HEK293T (cell line): ENCODE measurements around the gene DCXR.

Experiments
- CTCF ChIA-PET: fragments of 350-600 bp; formaldehyde crosslinking; extraction: SDS; loops from one replicate; lab custom pipeline; 2021; ENCODE audit warnings: antibody characterized with exemption, inconsistent platforms; lab: Yijun Ruan, JAX
- POLR2A ChIA-PET: fragments of 350-600 bp; formaldehyde crosslinking; extraction: SDS; loops from one replicate; lab custom pipeline; 2020; ENCODE audit warnings: antibody characterized with exemption, inconsistent platforms; lab: Yijun Ruan, JAX
- DNase-seq: peaks from one replicate; pipeline ENCODE4 v3.0.0; 2012; ENCODE audit warnings: mixed read lengths; ENCODE audit errors: extremely low spot score
- ARNT ChIP-seq: fragments of 450-650 bp; IDR thresholded peaks from 2 replicates; pipeline ENCODE4 v1.6.1; 2017; ENCODE audit warnings: mild to moderate bottlenecking
- BHLHE40 ChIP-seq: fragments of 450-650 bp; IDR thresholded peaks from 2 replicates; pipeline ENCODE4 v1.6.1; 2016; ENCODE audit warnings: mild to moderate bottlenecking, moderate library complexity, borderline replicate concordance
- CTBP1 ChIP-seq: fragments of 450-650 bp; IDR thresholded peaks from 2 replicates; pipeline ENCODE4 v1.6.1; 2016; ENCODE audit warnings: borderline replicate concordance
- ELF4 ChIP-seq: fragments of 450-650 bp; IDR thresholded peaks from 2 replicates; pipeline ENCODE4 v1.6.1; 2017; ENCODE audit warnings: antibody characterized with exemption
- FOXA1 ChIP-seq: fragments of 450-650 bp; IDR thresholded peaks from 2 replicates; pipeline ENCODE4 v1.6.1; 2016; ENCODE audit warnings: mild to moderate bottlenecking
- FOXK2 ChIP-seq: fragments of 450-650 bp; IDR thresholded peaks from 2 replicates; pipeline ENCODE4 v1.6.1; 2016; ENCODE audit warnings: mild to moderate bottlenecking
- FOXM1 ChIP-seq: fragments of 450-650 bp; IDR thresholded peaks from 2 replicates; pipeline ENCODE4 v1.6.1; 2017; ENCODE audit warnings: mild to moderate bottlenecking, borderline replicate concordance
- HDGF ChIP-seq: fragments of 450-650 bp; IDR thresholded peaks from 2 replicates; pipeline ENCODE4 v1.6.1; 2017; ENCODE audit warnings: antibody characterized with exemption, borderline replicate concordance
- L3MBTL2 ChIP-seq: fragments of 450-650 bp; conservative IDR thresholded peaks from 2 replicates; pipeline ENCODE4 v1.6.1; 2016; ENCODE audit warnings: mild to moderate bottlenecking
- LEF1 ChIP-seq: fragments of 450-650 bp; IDR thresholded peaks from 2 replicates; pipeline ENCODE4 v1.6.1; 2017; ENCODE audit warnings: mild to moderate bottlenecking, borderline replicate concordance
- NFRKB ChIP-seq: fragments of 450-650 bp; IDR thresholded peaks from 2 replicates; pipeline ENCODE4 v1.6.1; 2016; ENCODE audit warnings: mild to moderate bottlenecking, moderate library complexity
- PKNOX1 ChIP-seq: fragments of 450-650 bp; IDR thresholded peaks from 2 replicates; pipeline ENCODE4 v1.6.1; 2016
- SP1 ChIP-seq: fragments of 450-650 bp; IDR thresholded peaks from 2 replicates; pipeline ENCODE4 v1.6.1; 2017
- SUZ12 ChIP-seq: fragments of 450-650 bp; IDR thresholded peaks from 2 replicates; pipeline ENCODE4 v1.6.1; 2016; ENCODE audit warnings: mild to moderate bottlenecking
- TARDBP ChIP-seq: fragments of 450-650 bp; IDR thresholded peaks from 2 replicates; pipeline ENCODE4 v1.6.1; 2016
- ZNF384 ChIP-seq: fragments of 450-650 bp; IDR thresholded peaks from 2 replicates; pipeline ENCODE4 v1.6.1; 2016

The DCXR gene

DNA sequence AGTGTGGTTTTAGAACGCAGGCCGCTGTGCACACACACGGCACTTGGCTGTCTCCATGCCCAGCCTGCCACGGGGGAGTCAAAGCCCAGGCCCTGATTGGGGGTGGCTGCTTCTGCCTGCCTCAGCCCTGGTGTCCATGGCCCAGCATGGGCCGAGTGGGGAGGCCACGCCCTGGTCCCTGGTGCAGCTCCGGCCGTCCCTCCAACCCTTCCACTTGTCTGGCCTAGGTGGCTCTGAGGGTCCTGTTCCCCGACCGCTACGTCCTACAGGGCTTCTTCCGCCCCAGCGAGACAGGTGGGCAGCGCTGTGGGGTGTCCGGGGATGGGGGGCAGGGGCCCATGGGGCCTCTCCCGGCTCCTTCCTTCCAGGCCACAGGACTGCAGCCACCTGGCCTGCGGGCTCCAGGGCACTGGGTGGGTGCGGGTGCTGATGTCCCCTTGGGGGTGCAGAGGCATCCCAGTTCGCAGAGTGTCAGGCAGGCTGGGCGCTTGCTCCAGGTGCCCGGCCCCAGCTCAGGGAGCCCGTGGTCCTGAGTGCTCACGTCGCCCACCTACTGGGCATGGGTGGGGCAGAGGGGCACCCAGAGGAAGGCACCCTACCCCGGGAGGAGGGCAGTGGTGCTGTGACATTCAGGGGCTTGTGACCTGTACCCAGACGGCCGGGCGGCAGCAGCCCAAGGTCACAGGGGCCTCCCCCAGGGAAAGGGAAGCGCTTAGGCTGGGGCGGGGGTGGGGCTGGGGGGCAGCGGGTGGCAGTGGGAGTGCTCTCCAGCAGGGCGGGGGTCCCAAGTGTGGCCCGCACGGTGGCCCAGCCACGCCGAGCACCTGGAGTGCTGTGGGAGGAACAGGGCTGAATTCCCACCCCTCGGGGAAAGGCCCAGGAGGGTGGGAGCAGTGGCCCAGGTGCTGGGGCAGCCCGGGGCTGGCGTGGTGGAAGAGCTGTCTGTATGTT lies 26.6 kb downstream of the DCXR start:
- no peak for TF ChIP-seq LEF1
- no peak for DNase-seq
- CTCF ChIA-PET: no interaction called here
- POLR2A ChIA-PET: interaction anchor here (1.3 kb wide), 1 partner anchor 12 kb away, joined by 4 read pairs; the partner anchor contains the start of genes CENPX and LRRC45

- POLR2A ChIA-PET: interaction anchor here (1.1 to 1.3 kb wide), 2 partner anchors 13 to 89 kb away, joined by 3 to 4 read pairs; partner anchors contain the start of genes CENPX and LRRC45
- TF ChIP-seq FOXM1 (no peak), SUZ12 (no peak), FOXA1 (no peak), ARNT (no peak), PKNOX1 (no peak), SP1 (no peak), ELF4 (no peak), BHLHE40 (no peak), CTBP1 (no peak), NFRKB (no peak)
- DNase-seq: no peak
- CTCF ChIA-PET: interaction anchor here (0.7 to 2.0 kb wide), 2 partner anchors 10 to 50 kb away, joined by 4 to 6 read pairs; no protein-coding TSS in a partner anchor
These were observed 28.1 kb downstream of the DCXR start for GRCh38 chr17:82009413-82009812.

DNA sequence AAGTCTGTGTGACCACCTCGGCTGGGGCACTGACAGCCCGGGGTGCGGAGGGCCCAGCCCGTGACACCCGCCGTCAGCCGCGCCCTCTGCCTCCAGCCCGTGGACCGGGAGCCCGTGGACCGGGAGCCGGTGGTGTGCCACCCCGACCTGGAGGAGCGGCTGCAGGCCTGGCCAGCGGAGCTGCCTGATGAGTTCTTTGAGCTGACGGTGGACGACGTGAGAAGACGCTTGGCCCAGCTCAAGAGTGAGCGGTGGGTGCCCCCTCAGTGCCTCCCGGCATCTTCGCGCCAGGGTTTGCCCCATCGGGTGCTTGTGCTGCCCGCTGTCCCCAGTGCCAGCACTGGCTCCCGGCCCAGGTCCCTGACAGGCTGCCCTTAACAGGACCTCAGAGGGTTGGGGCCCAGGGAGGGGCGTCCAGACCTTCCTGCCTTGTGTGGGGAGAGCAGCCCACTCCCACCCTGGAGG lies 28.5 kb downstream of the DCXR start:
- DNase-seq: no peak
- ChIA-PET CTCF (interaction anchor here (0.7 to 2.0 kb wide), 2 partner anchors 11 to 50 kb away, joined by 4 to 6 read pairs; no protein-coding TSS in a partner anchor), POLR2A (no interaction called here)
- TF ChIP-seq PKNOX1 (no peak), ELF4 (no peak), NFRKB (no peak), ARNT (no peak), FOXA1 (no peak), L3MBTL2 (no peak), SP1 (no peak), FOXK2 (no peak), BHLHE40 (no peak), FOXM1 (no peak), LEF1 (no peak), CTBP1 (no peak), HDGF (no peak), SUZ12 (no peak), ZNF384 (no peak), TARDBP (no peak)

DNA sequence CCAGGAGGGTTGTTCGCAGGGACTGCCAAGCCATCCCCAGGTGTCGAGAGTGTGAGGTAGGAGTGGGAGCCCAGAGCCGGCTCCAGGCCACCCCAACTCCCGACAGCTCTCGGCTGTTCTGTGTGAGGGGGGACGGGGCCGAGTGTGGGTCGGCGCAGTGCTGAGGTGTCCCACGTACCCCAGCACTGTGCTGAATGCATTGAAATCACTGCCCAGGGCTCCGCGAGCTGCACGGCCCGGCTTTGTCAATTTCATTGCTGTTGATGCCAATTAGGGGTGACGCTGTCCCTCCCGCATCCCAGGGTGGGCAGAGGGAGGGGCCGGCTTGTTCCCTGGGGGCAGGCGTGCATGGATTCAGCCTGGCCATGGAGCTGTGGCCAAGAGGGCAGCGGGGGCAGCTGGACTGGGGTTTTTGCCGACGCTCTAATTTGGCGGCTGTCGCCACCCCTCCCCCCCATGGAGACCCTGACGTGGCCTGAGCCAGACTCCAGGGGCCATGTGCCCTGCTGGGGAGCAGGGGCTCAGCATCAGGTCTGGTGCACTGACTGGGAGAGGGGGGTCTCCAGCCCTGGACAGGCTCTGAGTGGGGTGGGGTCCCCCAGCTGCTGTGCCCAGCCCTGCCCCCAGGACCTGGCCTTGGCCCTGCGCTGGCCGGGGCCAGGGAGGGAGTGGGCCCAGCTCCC lies 29.1 kb downstream of the DCXR start:
- ChIA-PET POLR2A (no interaction called here), CTCF (interaction anchor here (2.0 kb wide), 1 partner anchor 11 kb away, joined by 6 read pairs; no protein-coding TSS in a partner anchor)
- TF ChIP-seq LEF1 (no peak), FOXK2 (no peak), SUZ12 (no peak), BHLHE40 (no peak), HDGF (no peak), SP1 (no peak), NFRKB (no peak), FOXA1 (no peak), ZNF384 (no peak), PKNOX1 (no peak), L3MBTL2 (no peak), TARDBP (no peak), CTBP1 (no peak), FOXM1 (no peak), ELF4 (no peak), ARNT (no peak)
- DNase-seq: no peak

DNA sequence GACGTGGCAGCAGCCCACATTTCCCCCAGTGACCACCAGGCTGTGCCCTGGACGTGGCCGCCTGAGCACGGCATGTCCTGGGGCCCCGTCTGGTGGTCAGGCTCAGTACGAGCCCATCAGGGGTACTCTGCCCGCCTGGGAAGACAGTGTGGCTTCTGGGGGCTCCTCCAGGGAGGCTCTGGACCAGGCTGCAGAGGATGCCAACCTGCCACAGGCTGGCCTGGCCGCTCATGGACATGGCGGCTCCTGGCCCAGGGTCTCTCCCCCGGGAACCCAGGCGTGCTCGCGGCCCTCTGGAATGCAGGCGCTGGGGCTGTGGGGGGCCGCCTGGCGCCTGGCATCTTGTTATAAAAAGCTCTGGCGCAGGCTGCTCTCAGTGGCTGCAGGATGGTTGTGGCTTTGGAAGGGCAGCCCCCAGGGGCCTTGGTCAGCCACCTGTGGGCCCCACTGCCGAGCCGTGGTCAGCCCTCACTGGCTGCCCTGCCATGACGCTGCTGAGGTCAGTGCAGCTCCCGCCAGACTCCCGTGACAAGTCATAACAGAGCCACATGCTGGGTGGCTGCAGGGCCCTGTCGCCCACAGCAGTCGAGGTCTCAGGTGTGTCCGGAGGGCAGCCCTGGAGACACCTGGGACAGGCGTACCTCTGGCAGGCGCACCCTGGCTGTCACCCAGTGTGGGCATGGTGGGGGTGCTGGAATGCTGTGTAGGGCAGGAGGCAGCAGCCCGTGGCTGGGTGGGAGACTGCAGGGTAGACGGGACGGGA lies 29.8 kb downstream of the DCXR start:
- ChIA-PET POLR2A (no interaction called here), CTCF (no interaction called here)
- no peak for DNase-seq
- TF ChIP-seq PKNOX1: no peak
- TF ChIP-seq LEF1: no peak
- TF ChIP-seq ARNT: no peak
